ENCODE data around the gene SHC4.

SHC4 gene

DNA sequence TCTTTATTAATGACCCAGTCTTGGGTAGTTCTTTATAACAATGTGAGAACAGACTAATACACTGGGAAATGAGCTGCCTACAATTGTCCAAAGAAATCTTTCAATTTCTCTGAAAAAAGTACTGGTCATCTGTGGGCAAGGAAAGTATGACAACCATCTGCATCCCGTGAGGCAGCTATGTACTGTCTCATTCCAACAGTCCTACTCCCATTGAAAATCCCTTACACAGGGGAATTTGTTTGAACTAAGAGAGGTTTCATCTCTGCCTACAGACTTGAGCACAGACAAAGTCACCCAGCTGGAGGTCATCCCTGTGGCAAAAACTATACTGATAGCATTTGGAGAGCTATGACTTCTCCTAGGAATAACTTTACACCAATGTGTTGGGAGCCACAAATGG, 27.1 kb downstream of the SHC4 start:
- Histone ChIP-seq H3K36me3 (ENCODE audit: control insufficient read depth in 1 of 2, insufficient read depth in 2 of 2, low read depth in 1 of 2, low read length in 2 of 2) (no peaks in the 10 kb centered on the region), H3K79me1 (replicated peaks; ENCODE audit: low read length, poor library complexity, severe bottlenecking) (peaks cover 1% of the 10 kb centered on the region), H3K4me3 (ENCODE audit: insufficient read depth in 1 of 2, low read depth in 1 of 2, low read length in 2 of 2) (no peak overlapping the region), H3K27me3 (ENCODE audit: control insufficient read depth in 1 of 2, insufficient read depth in 1 of 2, low read length in 2 of 2) (no peaks in the 10 kb centered on the region), H2BK15ac (ENCODE audit: low read depth, poor library complexity, severe bottlenecking) (no peak overlapping the region), H3K27ac (ENCODE audit: low read length, poor library complexity, severe bottlenecking) (peak overlapping the region; percentile 88), H2AFZ (ENCODE audit: low read depth, low read length) (no peak overlapping the region), H3K23ac (ENCODE audit: low read length in 2 of 2) (no peak overlapping the region), H3K4ac (ENCODE audit: low read depth in 1 of 2, low read length in 2 of 2) (no peak overlapping the region), H2AK5ac (ENCODE audit: low read length, severe bottlenecking) (no peak overlapping the region), H2BK120ac (ENCODE audit: low read depth, low read length) (no peak overlapping the region), H2BK5ac (ENCODE audit: low read depth, low read length, poor library complexity, severe bottlenecking) (no peak overlapping the region), H2BK12ac (ENCODE audit: low read length in 2 of 2) (no peak overlapping the region), H3K18ac (ENCODE audit: low read depth in 1 of 2, low read length in 2 of 2) (no peak overlapping the region), H3K4me1 (ENCODE audit: control insufficient read depth, insufficient read depth, low read depth, low read length) (peaks cover 9% of the 10 kb centered on the region), H3K9ac (ENCODE audit: low read length) (peak overlapping the region; percentile 43), H3K14ac (ENCODE audit: low read length in 2 of 2) (no peak overlapping the region), H4K8ac (ENCODE audit: low read length) (no peak overlapping the region), H4K91ac (ENCODE audit: low read length) (no peak overlapping the region), H3K9me3 (ENCODE audit: control insufficient read depth, low read length) (no peaks in the 10 kb centered on the region), H3K4me2 (ENCODE audit: low read length, poor library complexity, severe bottlenecking) (no peak overlapping the region)
- DNase-seq, result peak; percentile 69
- WGBS, result 0% methylated on average over 1 of the region's 1 CpG

DNA sequence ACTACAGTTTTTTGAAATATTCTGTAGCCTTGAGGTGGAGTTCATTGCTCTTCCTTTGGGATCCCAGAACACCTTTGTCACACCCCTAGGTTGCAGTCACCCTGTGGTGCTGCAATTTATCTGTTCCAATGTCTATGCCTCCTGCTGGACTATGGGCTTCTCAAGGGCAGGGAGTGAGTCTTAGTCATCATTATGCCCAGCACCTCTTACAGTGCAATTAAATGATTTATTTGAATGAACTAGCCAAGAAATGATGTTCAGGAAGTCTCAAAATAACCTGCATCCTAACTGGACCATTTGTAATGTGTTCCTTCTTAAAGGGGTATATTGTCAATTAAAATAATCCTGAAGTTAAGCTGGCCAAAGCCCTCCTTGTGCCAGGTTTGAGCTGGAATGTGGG, 28.5 kb downstream of the SHC4 start:
- Histone ChIP-seq H4K91ac (ENCODE audit: low read length) (no peak overlapping the region), H3K14ac (ENCODE audit: low read length in 2 of 2) (no peak overlapping the region), H3K4me3 (ENCODE audit: insufficient read depth in 1 of 2, low read depth in 1 of 2, low read length in 2 of 2) (no peak overlapping the region), H3K9me3 (ENCODE audit: control insufficient read depth, low read length) (no peaks in the 10 kb centered on the region), H2BK120ac (ENCODE audit: low read depth, low read length) (no peak overlapping the region), H4K8ac (ENCODE audit: low read length) (no peak overlapping the region), H3K27me3 (ENCODE audit: control insufficient read depth in 1 of 2, insufficient read depth in 1 of 2, low read length in 2 of 2) (no peaks in the 10 kb centered on the region), H3K36me3 (ENCODE audit: control insufficient read depth in 1 of 2, insufficient read depth in 2 of 2, low read depth in 1 of 2, low read length in 2 of 2) (no peaks in the 10 kb centered on the region), H3K23ac (ENCODE audit: low read length in 2 of 2) (no peak overlapping the region), H3K4me2 (ENCODE audit: low read length, poor library complexity, severe bottlenecking) (no peak overlapping the region), H2AK5ac (ENCODE audit: low read length, severe bottlenecking) (peak overlapping the region; percentile 71), H3K79me1 (replicated peaks; ENCODE audit: low read length, poor library complexity, severe bottlenecking) (peaks cover 1% of the 10 kb centered on the region), H2BK12ac (ENCODE audit: low read length in 2 of 2) (no peak overlapping the region), H2AFZ (ENCODE audit: low read depth, low read length) (no peak overlapping the region), H2BK15ac (ENCODE audit: low read depth, poor library complexity, severe bottlenecking) (no peak overlapping the region), H3K4ac (ENCODE audit: low read depth in 1 of 2, low read length in 2 of 2) (no peak overlapping the region), H2BK5ac (ENCODE audit: low read depth, low read length, poor library complexity, severe bottlenecking) (no peak overlapping the region), H3K9ac (ENCODE audit: low read length) (no peak overlapping the region), H3K18ac (ENCODE audit: low read depth in 1 of 2, low read length in 2 of 2) (no peak overlapping the region), H3K27ac (ENCODE audit: low read length, poor library complexity, severe bottlenecking) (no peak overlapping the region), H3K4me1 (ENCODE audit: control insufficient read depth, insufficient read depth, low read depth, low read length) (peaks cover 9% of the 10 kb centered on the region)
- no peak for DNase-seq

DNA sequence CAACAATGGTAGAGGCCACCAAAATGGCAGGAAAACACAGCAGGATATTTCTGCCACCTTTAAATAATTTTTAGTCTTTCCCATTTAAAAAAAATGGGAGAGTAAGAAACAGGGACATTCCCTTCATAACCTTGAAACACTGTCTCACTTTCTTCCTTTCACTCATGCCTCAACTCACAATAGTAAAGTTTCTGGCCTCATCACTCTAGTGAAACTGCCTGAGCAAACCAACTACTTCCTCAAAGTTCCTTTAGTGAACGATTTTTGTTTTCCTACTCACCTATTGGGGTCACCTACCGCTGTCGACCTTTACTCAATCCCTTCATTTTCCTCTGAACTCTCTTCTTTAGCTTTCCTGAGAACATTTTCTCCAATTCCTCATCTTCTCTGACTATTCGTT, 33.0 kb downstream of the SHC4 start:
- Histone ChIP-seq H3K4me3 (ENCODE audit: insufficient read depth in 1 of 2, low read depth in 1 of 2, low read length in 2 of 2) (no peak overlapping the region), H2BK5ac (ENCODE audit: low read depth, low read length, poor library complexity, severe bottlenecking) (no peak overlapping the region), H3K23ac (ENCODE audit: low read length in 2 of 2) (no peak overlapping the region), H2BK12ac (ENCODE audit: low read length in 2 of 2) (no peak overlapping the region), H2BK15ac (ENCODE audit: low read depth, poor library complexity, severe bottlenecking) (no peak overlapping the region), H2AK5ac (ENCODE audit: low read length, severe bottlenecking) (no peak overlapping the region), H3K18ac (ENCODE audit: low read depth in 1 of 2, low read length in 2 of 2) (no peak overlapping the region), H3K4me1 (ENCODE audit: control insufficient read depth, insufficient read depth, low read depth, low read length) (peaks cover 3% of the 10 kb centered on the region), H3K27me3 (ENCODE audit: control insufficient read depth in 1 of 2, insufficient read depth in 1 of 2, low read length in 2 of 2) (no peaks in the 10 kb centered on the region), H4K8ac (ENCODE audit: low read length) (no peak overlapping the region), H3K36me3 (ENCODE audit: control insufficient read depth in 1 of 2, insufficient read depth in 2 of 2, low read depth in 1 of 2, low read length in 2 of 2) (no peaks in the 10 kb centered on the region), H3K9ac (ENCODE audit: low read length) (no peak overlapping the region), H3K27ac (ENCODE audit: low read length, poor library complexity, severe bottlenecking) (no peak overlapping the region), H4K91ac (ENCODE audit: low read length) (no peak overlapping the region), H3K4ac (ENCODE audit: low read depth in 1 of 2, low read length in 2 of 2) (no peak overlapping the region), H2AFZ (ENCODE audit: low read depth, low read length) (no peak overlapping the region), H3K9me3 (ENCODE audit: control insufficient read depth, low read length) (no peaks in the 10 kb centered on the region), H3K4me2 (ENCODE audit: low read length, poor library complexity, severe bottlenecking) (no peak overlapping the region), H2BK120ac (ENCODE audit: low read depth, low read length) (no peak overlapping the region), H3K79me1 (replicated peaks; ENCODE audit: low read length, poor library complexity, severe bottlenecking) (no peaks in the 10 kb centered on the region), H3K14ac (ENCODE audit: low read length in 2 of 2) (no peak overlapping the region)
- no peak for DNase-seq
- 80% methylated on average over 4 of the region's 4 CpGs for WGBS

DNA sequence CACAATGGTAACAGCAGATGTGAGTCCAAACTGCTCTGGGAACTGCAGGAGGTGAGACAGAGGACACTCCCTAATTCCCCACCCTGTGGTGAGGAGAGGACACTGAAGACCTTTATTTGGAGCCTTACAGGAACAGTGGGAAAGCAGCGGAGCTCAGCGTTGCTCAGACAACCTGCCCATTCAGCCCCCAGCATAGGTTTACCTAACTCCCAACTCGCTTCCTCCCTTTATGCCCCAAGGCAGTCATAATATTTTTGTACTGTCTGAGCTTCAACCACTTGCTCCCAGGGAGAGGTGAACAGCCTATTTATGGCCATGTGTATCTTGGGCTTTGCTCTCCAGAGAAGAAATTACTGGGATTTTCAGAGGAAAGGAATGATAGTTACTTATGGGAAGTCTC, 34.1 kb downstream of the SHC4 start:
- Histone ChIP-seq H2BK120ac (ENCODE audit: low read depth, low read length) (no peak overlapping the region), H3K79me1 (replicated peaks; ENCODE audit: low read length, poor library complexity, severe bottlenecking) (no peaks in the 10 kb centered on the region), H3K14ac (ENCODE audit: low read length in 2 of 2) (no peak overlapping the region), H2BK15ac (ENCODE audit: low read depth, poor library complexity, severe bottlenecking) (no peak overlapping the region), H2AFZ (ENCODE audit: low read depth, low read length) (no peak overlapping the region), H3K36me3 (ENCODE audit: control insufficient read depth in 1 of 2, insufficient read depth in 2 of 2, low read depth in 1 of 2, low read length in 2 of 2) (no peaks in the 10 kb centered on the region), H2BK12ac (ENCODE audit: low read length in 2 of 2) (peak overlapping the region in 1 of 2 experiments; percentile 8), H2BK5ac (ENCODE audit: low read depth, low read length, poor library complexity, severe bottlenecking) (no peak overlapping the region), H2AK5ac (ENCODE audit: low read length, severe bottlenecking) (no peak overlapping the region), H3K9ac (ENCODE audit: low read length) (no peak overlapping the region), H3K27ac (ENCODE audit: low read length, poor library complexity, severe bottlenecking) (no peak overlapping the region), H4K8ac (ENCODE audit: low read length) (no peak overlapping the region), H3K9me3 (ENCODE audit: control insufficient read depth, low read length) (no peaks in the 10 kb centered on the region), H3K4me3 (ENCODE audit: insufficient read depth in 1 of 2, low read depth in 1 of 2, low read length in 2 of 2) (no peak overlapping the region), H3K23ac (ENCODE audit: low read length in 2 of 2) (no peak overlapping the region), H3K18ac (ENCODE audit: low read depth in 1 of 2, low read length in 2 of 2) (no peak overlapping the region), H3K4me1 (ENCODE audit: control insufficient read depth, insufficient read depth, low read depth, low read length) (peaks cover 5% of the 10 kb centered on the region), H3K4ac (ENCODE audit: low read depth in 1 of 2, low read length in 2 of 2) (no peak overlapping the region), H4K91ac (ENCODE audit: low read length) (no peak overlapping the region), H3K27me3 (ENCODE audit: control insufficient read depth in 1 of 2, insufficient read depth in 1 of 2, low read length in 2 of 2) (no peaks in the 10 kb centered on the region), H3K4me2 (ENCODE audit: low read length, poor library complexity, severe bottlenecking) (no peak overlapping the region)
- WGBS, result 100% methylated on average over 3 of the region's 3 CpGs
- no peak for DNase-seq
